Measurements from ENCODE around the gene UBE2D1. TPM values are rescaled to one million over a fixed set of nuclear protein-coding genes. Genes with fewer than 3 reads are reported as not detected.

Gene UBE2D1
- total and polyA plus RNA-seq, 9 of the 15 experiments (the other 6 are each of a cell fraction or from before 2014, with no cell fraction given), result 4.1 to 24.4 (median 12.3) TPM

DNA sequence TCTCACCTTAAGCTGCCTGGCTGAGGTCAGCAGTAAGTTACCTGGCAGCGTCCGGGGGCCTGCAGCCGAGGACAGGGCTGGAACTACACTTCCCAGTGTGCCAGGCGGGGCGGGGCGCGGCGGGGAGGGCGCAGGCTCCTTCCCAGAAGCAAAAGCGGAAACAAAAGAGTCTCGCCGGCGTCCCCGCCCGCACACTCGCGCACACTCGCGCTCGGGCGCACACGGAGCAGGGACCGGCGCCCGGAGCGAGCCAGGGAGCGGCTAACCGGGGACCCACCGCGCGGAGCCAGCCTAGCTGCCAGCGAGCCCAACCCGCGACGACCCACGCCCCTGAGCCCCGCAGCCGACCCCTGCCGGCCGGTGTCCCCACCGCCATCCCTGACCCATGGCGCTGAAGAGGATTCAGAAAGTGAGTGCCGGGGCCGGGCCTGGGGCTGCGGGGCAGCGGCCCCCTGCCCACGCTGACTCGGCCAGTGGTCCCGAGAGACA lies at the start of gene UBE2D1 (continued):
- TF ChIP-seq SMARCA5 (IDR thresholded peaks at IDR 0.05), result no peak
- no peak for TF ChIP-seq ZFP36 (IDR thresholded peaks at IDR 0.05; ENCODE audit: low read depth, low read length, partially characterized antibody)
- no peak for TF ChIP-seq KLF10 (CRISPR knock-in tag; IDR thresholded peaks at IDR 0.05)
- peak; percentile 94 for TF ChIP-seq VEZF1 (CRISPR knock-in tag; IDR thresholded peaks at IDR 0.05)
- peak; percentile 90 for TF ChIP-seq POLR2A (conservative IDR thresholded peaks at IDR 0.05)
- no peak for TF ChIP-seq HNRNPH1 (optimal IDR thresholded peaks at IDR 0.05; ENCODE audit: low read depth, low read length)
- TF ChIP-seq TCF7L2 (IDR thresholded peaks at IDR 0.05; ENCODE audit: low read depth, low read length), result no peak
- TF ChIP-seq ZNF24 (IDR thresholded peaks at IDR 0.05), result no peak
- no peak for TF ChIP-seq NCOA1 (IDR thresholded peaks at IDR 0.05; ENCODE audit: low read depth)
- no peak for TF ChIP-seq SMARCE1 (IDR thresholded peaks at IDR 0.05)
- TF ChIP-seq ZBTB7A (IDR thresholded peaks at IDR 0.05; ENCODE audit: borderline replicate concordance, control insufficient read depth, low read depth, low read length), result peak; percentile 77; the same call in 1 of the 2 replicates
- TF ChIP-seq, protein P1, sequence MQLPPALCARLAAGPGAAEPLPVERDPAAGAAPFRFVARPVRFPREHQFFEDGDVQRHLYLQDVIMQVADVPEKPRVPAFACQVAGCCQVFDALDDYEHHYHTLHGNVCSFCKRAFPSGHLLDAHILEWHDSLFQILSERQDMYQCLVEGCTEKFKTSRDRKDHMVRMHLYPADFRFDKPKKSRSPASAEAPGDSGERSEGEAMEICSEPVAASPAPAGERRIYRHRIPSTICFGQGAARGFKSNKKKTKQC (CRISPR knock-in tag; IDR thresholded peaks at IDR 0.05), result peak; percentile 33; the same call in 1 of the 2 replicates
- TF ChIP-seq, protein P2, sequence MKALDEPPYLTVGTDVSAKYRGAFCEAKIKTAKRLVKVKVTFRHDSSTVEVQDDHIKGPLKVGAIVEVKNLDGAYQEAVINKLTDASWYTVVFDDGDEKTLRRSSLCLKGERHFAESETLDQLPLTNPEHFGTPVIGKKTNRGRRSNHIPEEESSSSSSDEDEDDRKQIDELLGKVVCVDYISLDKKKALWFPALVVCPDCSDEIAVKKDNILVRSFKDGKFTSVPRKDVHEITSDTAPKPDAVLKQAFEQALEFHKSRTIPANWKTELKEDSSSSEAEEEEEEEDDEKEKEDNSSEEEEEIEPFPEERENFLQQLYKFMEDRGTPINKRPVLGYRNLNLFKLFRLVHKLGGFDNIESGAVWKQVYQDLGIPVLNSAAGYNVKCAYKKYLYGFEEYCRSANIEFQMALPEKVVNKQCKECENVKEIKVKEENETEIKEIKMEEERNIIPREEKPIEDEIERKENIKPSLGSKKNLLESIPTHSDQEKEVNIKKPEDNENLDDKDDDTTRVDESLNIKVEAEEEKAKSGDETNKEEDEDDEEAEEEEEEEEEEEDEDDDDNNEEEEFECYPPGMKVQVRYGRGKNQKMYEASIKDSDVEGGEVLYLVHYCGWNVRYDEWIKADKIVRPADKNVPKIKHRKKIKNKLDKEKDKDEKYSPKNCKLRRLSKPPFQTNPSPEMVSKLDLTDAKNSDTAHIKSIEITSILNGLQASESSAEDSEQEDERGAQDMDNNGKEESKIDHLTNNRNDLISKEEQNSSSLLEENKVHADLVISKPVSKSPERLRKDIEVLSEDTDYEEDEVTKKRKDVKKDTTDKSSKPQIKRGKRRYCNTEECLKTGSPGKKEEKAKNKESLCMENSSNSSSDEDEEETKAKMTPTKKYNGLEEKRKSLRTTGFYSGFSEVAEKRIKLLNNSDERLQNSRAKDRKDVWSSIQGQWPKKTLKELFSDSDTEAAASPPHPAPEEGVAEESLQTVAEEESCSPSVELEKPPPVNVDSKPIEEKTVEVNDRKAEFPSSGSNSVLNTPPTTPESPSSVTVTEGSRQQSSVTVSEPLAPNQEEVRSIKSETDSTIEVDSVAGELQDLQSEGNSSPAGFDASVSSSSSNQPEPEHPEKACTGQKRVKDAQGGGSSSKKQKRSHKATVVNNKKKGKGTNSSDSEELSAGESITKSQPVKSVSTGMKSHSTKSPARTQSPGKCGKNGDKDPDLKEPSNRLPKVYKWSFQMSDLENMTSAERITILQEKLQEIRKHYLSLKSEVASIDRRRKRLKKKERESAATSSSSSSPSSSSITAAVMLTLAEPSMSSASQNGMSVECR (CRISPR knock-in tag; IDR thresholded peaks at IDR 0.05), result peak; percentile 61
- 0 out of 2 replicates have a peak, but pooled peaks have one; percentile 8 for TF ChIP-seq SMC3 (conservative IDR thresholded peaks at IDR 0.05; ENCODE audit: insufficient read depth, low read depth, low read length)
- peak; percentile 41 for TF ChIP-seq PCBP2 (IDR thresholded peaks at IDR 0.05; ENCODE audit: low read depth, low read length, poor library complexity, severe bottlenecking)
- TF ChIP-seq, protein P3, sequence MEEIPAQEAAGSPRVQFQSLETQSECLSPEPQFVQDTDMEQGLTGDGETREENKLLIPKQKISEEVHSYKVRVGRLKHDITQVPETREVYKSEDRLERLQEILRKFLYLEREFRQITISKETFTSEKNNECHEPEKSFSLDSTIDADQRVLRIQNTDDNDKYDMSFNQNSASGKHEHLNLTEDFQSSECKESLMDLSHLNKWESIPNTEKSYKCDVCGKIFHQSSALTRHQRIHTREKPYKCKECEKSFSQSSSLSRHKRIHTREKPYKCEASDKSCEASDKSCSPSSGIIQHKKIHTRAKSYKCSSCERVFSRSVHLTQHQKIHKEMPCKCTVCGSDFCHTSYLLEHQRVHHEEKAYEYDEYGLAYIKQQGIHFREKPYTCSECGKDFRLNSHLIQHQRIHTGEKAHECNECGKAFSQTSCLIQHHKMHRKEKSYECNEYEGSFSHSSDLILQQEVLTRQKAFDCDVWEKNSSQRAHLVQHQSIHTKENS (CRISPR knock-in tag; IDR thresholded peaks at IDR 0.05), result no peak
- TF ChIP-seq SAFB (IDR thresholded peaks at IDR 0.05; ENCODE audit: borderline replicate concordance, low read depth, low read length), result peak; percentile 13; the same call in 1 of the 2 replicates
- peak; percentile 73; the same call in 1 of the 2 replicates for TF ChIP-seq PML (IDR thresholded peaks at IDR 0.05; ENCODE audit: low read length)
- TF ChIP-seq ELF4 (CRISPR knock-in tag; IDR thresholded peaks at IDR 0.05), result no peak
- TF ChIP-seq, protein P4, sequence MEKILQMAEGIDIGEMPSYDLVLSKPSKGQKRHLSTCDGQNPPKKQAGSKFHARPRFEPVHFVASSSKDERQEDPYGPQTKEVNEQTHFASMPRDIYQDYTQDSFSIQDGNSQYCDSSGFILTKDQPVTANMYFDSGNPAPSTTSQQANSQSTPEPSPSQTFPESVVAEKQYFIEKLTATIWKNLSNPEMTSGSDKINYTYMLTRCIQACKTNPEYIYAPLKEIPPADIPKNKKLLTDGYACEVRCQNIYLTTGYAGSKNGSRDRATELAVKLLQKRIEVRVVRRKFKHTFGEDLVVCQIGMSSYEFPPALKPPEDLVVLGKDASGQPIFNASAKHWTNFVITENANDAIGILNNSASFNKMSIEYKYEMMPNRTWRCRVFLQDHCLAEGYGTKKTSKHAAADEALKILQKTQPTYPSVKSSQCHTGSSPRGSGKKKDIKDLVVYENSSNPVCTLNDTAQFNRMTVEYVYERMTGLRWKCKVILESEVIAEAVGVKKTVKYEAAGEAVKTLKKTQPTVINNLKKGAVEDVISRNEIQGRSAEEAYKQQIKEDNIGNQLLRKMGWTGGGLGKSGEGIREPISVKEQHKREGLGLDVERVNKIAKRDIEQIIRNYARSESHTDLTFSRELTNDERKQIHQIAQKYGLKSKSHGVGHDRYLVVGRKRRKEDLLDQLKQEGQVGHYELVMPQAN (IDR thresholded peaks at IDR 0.05; ENCODE audit: borderline replicate concordance), result no peak

Measured in K562 (cell line).